T-helper 1 cell treated with Interleukin-12 subunit alpha and Interleukin-12 subunit beta and Interleukin-4 antibody, amounts not matched to agents 30 μg/mL and 1 μg/mL, for 36 hours (primary cell): ENCODE measurements around the gene CLIP2.
"Not testable (repeated sequence)": the region's sequence is repeated elsewhere in the genome, so short reads cannot be mapped to it uniquely, and the experiment has no call there.

Source experiments
- H3K27ac Mint-ChIP-seq: one replicate; pipeline ENCODE4 v1.8.0; 2021; ENCODE audit warnings: mild to moderate bottlenecking, mixed read lengths
- H3K27me3 Mint-ChIP-seq: one replicate; pipeline ENCODE4 v1.8.0; 2021; ENCODE audit warnings: low read depth, mixed read lengths
- H3K36me3 Mint-ChIP-seq: one replicate; pipeline ENCODE4 v1.8.0; 2021; ENCODE audit warnings: low read depth, mixed read lengths
- H3K4me1 Mint-ChIP-seq: one replicate; pipeline ENCODE4 v1.8.0; 2021; ENCODE audit warnings: low read depth, mixed read lengths
- H3K4me3 Mint-ChIP-seq: one replicate; pipeline ENCODE4 v1.8.0; 2021; ENCODE audit warnings: mild to moderate bottlenecking, moderate library complexity, mixed read lengths
- H3K9me3 Mint-ChIP-seq: one replicate; pipeline ENCODE4 v1.8.0; 2021; ENCODE audit warnings: mixed read lengths

CLIP2 gene

DNA sequence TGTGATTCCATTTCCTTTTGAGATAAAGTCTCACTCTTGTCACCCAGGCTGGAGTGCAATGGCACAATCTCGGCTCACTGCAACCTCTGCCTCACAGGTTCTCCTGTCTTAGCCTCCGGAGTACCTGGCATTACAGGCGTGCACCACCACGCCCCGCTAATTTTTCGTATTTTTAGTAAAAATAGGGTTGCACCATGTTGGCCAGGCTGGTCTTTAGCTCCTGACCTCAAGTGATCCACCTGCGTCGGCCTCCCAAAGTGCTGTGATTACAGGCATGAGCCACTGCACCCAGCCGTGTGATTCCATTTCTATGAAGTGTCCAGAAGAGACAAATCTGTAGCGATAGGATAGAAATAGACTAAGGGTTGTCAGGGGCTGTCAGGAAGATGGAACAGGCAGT, 60.4 kb downstream of the CLIP2 start:
- no peaks in the 10 kb centered on the region for H3K4me1 Mint-ChIP-seq
- H3K27ac Mint-ChIP-seq, result no peak overlapping the region
- no peaks in the 10 kb centered on the region for H3K27me3 Mint-ChIP-seq
- no peaks in the 10 kb centered on the region for H3K36me3 Mint-ChIP-seq
- H3K4me3 Mint-ChIP-seq, result no peak overlapping the region
- H3K9me3 Mint-ChIP-seq, result no peaks in the 10 kb centered on the region

- Mint-ChIP-seq H3K9me3 (no peaks in the 10 kb centered on the region), H3K36me3 (no peaks in the 10 kb centered on the region), H3K4me3 (no peak overlapping the region), H3K27me3 (no peaks in the 10 kb centered on the region), H3K27ac (no peak overlapping the region), H3K4me1 (no peaks in the 10 kb centered on the region)
These were observed 61.5 kb downstream of the CLIP2 start for GRCh38 chr7:74350751-74351150.

GRCh38 chr7:74351836-74352235, 62.6 kb downstream of the CLIP2 start:
- Mint-ChIP-seq H3K4me3 (no peak overlapping the region), H3K36me3 (no peaks in the 10 kb centered on the region), H3K27me3 (no peaks in the 10 kb centered on the region), H3K27ac (no peak overlapping the region), H3K9me3 (no peaks in the 10 kb centered on the region), H3K4me1 (no peaks in the 10 kb centered on the region)

DNA sequence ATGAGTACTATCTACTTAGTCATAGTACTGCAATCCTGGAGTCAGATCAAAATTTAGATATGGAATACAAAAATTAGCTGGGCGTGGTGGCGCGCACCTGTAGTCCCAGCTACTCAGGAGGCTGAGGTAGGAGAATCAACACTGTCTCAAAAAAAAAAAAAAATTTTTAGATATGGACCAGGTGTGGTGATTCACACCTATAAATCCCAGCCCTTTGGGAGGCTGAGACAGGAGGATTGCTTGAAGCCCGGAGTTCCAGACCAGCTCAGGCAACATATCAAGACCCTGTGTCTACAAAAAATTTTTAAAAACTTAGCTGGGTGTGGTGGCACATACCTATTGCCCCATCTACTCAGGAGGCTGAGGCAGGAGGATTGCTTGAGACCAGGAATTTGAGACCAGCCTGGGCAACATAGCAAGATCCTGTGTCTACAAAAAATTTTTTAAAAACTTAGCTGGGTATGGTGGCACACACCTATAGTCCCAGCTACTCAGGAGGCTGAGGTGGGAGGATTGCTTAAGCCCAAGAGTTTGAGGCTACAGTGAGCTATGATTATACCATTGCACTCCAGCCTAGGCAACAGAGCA, 63.4 kb downstream of the CLIP2 start:
- not testable (repeated sequence) for H3K36me3 Mint-ChIP-seq, H3K9me3 Mint-ChIP-seq, H3K27ac Mint-ChIP-seq, H3K27me3 Mint-ChIP-seq, H3K4me3 Mint-ChIP-seq, H3K4me1 Mint-ChIP-seq

DNA sequence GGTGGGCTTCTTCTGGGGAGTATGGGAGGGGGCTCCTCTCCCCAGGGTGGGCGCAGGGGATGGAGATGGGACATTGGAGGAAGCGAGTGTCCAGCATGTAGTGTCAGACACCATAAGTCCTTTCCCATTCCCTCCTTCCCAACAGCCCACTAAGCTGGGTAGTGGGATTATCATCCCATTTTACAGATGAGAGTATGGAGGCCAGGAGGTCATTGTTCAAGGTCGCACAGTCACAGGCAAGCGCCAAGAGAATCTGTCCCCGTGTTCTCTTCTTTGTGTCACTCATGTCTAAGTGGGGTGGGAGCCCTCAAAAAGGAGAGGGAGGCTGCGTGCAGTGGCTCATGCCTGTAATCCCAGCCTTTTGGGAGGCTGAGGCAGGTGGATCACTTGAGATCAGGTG, 64.8 kb downstream of the CLIP2 start:
- Mint-ChIP-seq H3K27me3 (no peaks in the 10 kb centered on the region), H3K36me3 (no peaks in the 10 kb centered on the region), H3K27ac (no peak overlapping the region)

DNA sequence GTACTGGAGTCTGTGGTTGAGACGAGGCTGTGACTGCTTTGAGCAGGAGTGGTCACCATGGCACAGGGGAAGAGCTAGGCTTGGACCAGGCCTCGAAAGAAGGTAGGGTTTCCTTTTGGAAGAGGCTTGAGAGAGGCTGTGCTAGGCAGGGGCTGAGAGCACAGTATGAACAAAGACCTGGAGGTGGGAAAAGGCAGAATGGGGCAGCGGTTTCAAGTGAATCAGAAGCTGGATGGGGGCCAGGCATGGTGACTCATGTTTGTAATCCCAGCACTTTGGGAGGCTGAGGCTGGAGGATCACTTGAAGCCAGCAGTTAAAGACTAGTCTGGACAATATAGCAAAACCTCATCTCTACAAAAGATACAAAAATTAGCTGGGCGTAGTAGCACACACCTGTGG, 65.9 kb downstream of the CLIP2 start:
- Mint-ChIP-seq H3K36me3 (no peaks in the 10 kb centered on the region), H3K27me3 (no peaks in the 10 kb centered on the region), H3K4me1 (no peaks in the 10 kb centered on the region), H3K27ac (no peak overlapping the region), H3K9me3 (no peaks in the 10 kb centered on the region), H3K4me3 (no peak overlapping the region)

More for the DNA sequence above, 64.8 kb downstream of the CLIP2 start:
- no peaks in the 10 kb centered on the region for H3K9me3 Mint-ChIP-seq
- H3K4me3 Mint-ChIP-seq, result no peak overlapping the region
- no peaks in the 10 kb centered on the region for H3K4me1 Mint-ChIP-seq

GRCh38 chr7:74356589-74357315, 67.5 kb downstream of the CLIP2 start:
- H3K27ac Mint-ChIP-seq, result no peak overlapping the region
- H3K9me3 Mint-ChIP-seq, result no peaks in the 10 kb centered on the region
- no peaks in the 10 kb centered on the region for H3K4me1 Mint-ChIP-seq
- no peaks in the 10 kb centered on the region for H3K27me3 Mint-ChIP-seq
- no peaks in the 10 kb centered on the region for H3K36me3 Mint-ChIP-seq
- no peak overlapping the region for H3K4me3 Mint-ChIP-seq

GRCh38 chr7:74360008-74360407, 70.8 kb downstream of the CLIP2 start:
- Mint-ChIP-seq H3K4me3 (no peak overlapping the region), H3K27me3 (no peaks in the 10 kb centered on the region), H3K4me1 (no peaks in the 10 kb centered on the region), H3K9me3 (no peaks in the 10 kb centered on the region), H3K27ac (no peak overlapping the region), H3K36me3 (no peaks in the 10 kb centered on the region)

GRCh38 chr7:74362266-74362665, 73.1 kb downstream of the CLIP2 start:
- H3K4me1 Mint-ChIP-seq, result no peaks in the 10 kb centered on the region
- H3K4me3 Mint-ChIP-seq, result no peak overlapping the region
- H3K27me3 Mint-ChIP-seq, result no peaks in the 10 kb centered on the region
- no peaks in the 10 kb centered on the region for H3K9me3 Mint-ChIP-seq
- H3K27ac Mint-ChIP-seq, result no peak overlapping the region
- H3K36me3 Mint-ChIP-seq, result no peaks in the 10 kb centered on the region

DNA sequence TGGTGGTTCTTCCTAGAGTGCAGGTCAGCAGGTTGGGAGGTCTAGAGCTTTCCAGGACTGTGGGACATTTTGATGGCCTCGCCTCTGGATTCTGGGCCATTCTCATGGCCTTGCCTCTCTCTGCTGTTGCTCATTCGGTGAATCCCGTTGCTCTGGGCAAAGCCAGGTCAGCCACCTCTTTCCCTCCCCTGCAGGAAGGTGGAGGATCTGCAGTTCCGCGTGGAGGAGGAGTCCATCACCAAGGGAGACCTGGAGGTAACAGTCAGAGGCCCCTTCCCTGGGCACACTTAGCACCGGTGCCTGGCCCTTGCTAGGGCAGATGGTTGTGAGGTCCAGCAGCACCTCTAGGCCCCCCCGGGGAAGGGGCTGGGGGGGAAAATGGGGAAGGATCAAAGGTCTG, 74.9 kb downstream of the CLIP2 start:
- Mint-ChIP-seq H3K27me3 (no peaks in the 10 kb centered on the region), H3K36me3 (no peaks in the 10 kb centered on the region), H3K4me3 (no peak overlapping the region), H3K4me1 (no peaks in the 10 kb centered on the region), H3K9me3 (no peaks in the 10 kb centered on the region), H3K27ac (no peak overlapping the region)

GRCh38 chr7:74365322-74366022, 76.3 kb downstream of the CLIP2 start:
- no peaks in the 10 kb centered on the region for H3K4me1 Mint-ChIP-seq
- H3K4me3 Mint-ChIP-seq, result no peak overlapping the region
- no peaks in the 10 kb centered on the region for H3K27me3 Mint-ChIP-seq
- H3K9me3 Mint-ChIP-seq, result no peaks in the 10 kb centered on the region
- H3K36me3 Mint-ChIP-seq, result no peaks in the 10 kb centered on the region
- H3K27ac Mint-ChIP-seq, result no peak overlapping the region

DNA sequence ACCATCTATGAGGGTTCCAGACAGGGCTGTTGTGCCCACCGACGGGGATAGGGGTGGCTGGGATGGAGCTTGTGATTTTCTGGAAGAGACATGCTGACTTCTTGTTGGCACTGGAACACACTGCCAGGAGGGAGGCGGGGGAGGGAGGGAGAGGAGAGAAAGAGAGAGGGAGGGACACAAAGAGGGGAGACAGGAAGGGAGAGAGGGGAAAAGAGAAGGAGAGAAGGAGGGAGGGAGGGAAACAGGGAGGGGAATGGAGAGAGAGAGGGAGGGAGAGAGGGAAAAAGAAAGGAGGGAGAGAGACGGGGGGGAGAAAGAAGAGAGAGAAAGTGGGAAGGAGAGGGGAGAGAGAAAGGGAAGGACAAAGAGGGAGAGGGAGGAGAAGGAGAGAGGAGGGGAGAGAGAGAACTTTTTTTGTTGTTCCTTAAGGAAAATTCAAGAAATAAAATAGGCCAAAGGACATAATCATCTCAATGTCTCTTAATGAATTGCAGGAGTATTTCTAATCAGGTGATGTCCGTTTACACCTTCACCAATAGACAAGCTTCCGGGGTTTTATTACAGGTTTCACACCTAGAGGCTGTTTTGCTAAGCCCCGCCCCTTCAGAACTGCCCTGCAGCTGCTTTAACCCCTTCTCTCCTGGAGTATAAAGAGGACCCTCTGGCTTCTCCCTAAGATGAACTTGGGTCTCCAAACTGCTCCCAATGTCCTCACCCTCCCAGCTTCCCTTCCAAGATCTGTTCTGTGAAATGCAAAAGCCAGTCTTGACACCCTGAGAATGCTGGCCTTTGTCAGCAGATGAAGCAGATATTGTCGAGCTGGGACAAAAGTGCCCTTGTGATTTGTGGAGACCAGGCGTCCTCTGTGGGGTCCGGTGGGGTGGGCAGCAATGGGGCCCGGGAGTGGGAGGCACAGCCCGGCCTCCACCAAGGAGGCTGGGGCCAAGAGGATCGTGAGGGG, 82.5 kb downstream of the CLIP2 start:
- Mint-ChIP-seq H3K9me3 (no peaks in the 10 kb centered on the region), H3K27ac (no peak overlapping the region), H3K27me3 (no peaks in the 10 kb centered on the region), H3K4me1 (no peaks in the 10 kb centered on the region), H3K36me3 (no peaks in the 10 kb centered on the region), H3K4me3 (no peak overlapping the region)

GRCh38 chr7:74372511-74373111, 83.4 kb downstream of the CLIP2 start:
- H3K27me3 Mint-ChIP-seq, result no peaks in the 10 kb centered on the region
- H3K36me3 Mint-ChIP-seq, result no peaks in the 10 kb centered on the region
- H3K9me3 Mint-ChIP-seq, result no peaks in the 10 kb centered on the region
- H3K4me1 Mint-ChIP-seq, result no peaks in the 10 kb centered on the region
- no peak overlapping the region for H3K27ac Mint-ChIP-seq
- H3K4me3 Mint-ChIP-seq, result no peak overlapping the region

DNA sequence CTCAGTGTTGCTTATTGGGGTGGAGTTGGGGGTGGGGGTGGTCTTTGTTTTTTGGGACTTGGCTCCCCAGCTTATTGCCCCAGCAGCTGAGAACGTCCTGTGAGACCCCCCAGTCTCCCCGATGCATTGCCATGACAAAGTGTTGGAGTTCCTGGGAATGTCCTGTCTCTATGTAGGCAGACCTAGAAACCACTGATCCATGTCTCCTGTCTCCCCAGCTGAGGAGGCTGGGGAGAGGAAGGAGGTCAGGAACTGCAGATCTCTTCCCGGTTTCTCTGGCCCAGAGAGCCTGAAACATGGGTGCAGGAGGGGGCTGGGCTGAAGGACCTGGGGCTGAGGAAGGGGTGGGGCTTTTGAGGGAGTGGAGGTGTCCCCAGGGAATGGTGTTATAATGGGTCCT, 84.3 kb downstream of the CLIP2 start:
- H3K9me3 Mint-ChIP-seq, result no peaks in the 10 kb centered on the region
- H3K4me3 Mint-ChIP-seq, result no peak overlapping the region
- no peaks in the 10 kb centered on the region for H3K4me1 Mint-ChIP-seq
- H3K27ac Mint-ChIP-seq, result no peak overlapping the region
- no peaks in the 10 kb centered on the region for H3K36me3 Mint-ChIP-seq
- no peaks in the 10 kb centered on the region for H3K27me3 Mint-ChIP-seq
